ENCODE data around the gene KLK12. TPM values are rescaled to one million over a fixed set of nuclear protein-coding genes. Genes with fewer than 3 reads are reported as not detected.
A peak's percentile ranks its signal among the peaks of the same experiment; 100 is the strongest.

KLK12 gene
- total and polyA plus RNA-seq, 2 of the 13 experiments (the other 11 are each of a cell fraction or from before 2014, with no cell fraction given), result not detected

DNA sequence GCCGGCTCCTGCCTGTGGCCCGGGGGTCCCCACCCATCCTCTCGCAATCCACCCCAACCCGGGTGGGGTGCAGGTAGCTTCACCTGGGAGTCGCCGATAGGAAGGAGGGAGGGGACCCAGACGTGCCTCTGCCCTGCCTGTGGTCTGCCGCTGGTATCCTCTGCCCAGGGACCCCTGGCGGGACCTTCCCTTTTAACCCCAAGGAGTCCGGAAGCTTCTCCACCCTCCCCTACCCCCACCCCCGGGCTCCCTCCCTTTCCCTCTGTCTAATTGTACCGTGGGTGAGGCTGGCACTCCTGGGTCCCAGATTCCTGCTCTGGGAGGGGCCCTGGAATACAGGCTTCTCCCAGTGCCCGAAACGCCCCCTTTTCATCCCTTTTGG lies 15.3 kb downstream of the KLK12 start, which contains the start of gene KLK10 (continued):
- TF ChIP-seq, protein P1, sequence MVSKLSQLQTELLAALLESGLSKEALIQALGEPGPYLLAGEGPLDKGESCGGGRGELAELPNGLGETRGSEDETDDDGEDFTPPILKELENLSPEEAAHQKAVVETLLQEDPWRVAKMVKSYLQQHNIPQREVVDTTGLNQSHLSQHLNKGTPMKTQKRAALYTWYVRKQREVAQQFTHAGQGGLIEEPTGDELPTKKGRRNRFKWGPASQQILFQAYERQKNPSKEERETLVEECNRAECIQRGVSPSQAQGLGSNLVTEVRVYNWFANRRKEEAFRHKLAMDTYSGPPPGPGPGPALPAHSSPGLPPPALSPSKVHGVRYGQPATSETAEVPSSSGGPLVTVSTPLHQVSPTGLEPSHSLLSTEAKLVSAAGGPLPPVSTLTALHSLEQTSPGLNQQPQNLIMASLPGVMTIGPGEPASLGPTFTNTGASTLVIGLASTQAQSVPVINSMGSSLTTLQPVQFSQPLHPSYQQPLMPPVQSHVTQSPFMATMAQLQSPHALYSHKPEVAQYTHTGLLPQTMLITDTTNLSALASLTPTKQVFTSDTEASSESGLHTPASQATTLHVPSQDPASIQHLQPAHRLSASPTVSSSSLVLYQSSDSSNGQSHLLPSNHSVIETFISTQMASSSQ (IDR thresholded peaks at IDR 0.05; ENCODE audit: low read depth), result no peak
- TF ChIP-seq, protein P1 (CRISPR knock-in tag; IDR thresholded peaks at IDR 0.05; ENCODE audit: borderline replicate concordance), result no peak
- no peak for TF ChIP-seq NFIB (CRISPR knock-in tag; IDR thresholded peaks at IDR 0.05; ENCODE audit: borderline replicate concordance)

DNA sequence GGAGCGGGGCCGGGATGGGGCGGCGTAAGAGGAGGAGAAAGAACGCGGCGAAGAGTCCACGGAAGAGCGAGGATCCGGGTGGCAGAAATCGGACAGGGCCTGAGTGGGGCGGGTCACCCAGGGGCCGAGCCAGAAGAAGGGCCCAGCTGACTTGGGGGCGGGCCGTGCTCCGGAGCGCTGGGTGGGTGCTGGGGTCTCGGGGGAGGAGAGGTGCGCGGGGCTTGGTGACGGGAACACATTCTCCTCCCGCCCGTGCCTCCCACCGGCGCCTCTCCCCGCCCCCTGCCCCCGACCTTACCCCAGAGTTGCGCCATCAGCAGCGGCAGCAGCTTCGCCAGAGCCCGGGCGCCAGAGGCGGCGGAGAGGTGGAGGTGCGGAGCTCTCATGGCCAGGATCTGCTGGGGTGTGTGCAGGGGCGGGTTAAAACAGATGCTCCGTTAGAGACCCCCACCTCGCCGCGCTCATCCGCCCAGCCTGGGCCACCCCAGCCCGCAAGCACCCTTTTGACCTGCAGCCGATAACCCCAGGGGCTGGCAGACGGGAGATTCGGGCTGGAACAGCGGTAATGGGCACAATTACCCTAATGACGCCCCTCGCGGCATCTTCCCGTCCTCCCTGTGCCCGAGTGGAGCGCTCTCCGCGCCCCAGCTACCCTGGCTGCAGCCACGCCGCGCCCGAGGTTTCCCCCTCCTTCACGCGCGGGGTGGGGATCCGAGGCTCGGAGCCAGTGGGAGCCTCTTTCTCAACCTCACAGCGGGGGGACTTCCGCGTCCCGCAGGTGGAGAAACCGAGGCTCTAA lies 15.9 kb downstream of the KLK12 start:
- no peak for FAIRE-seq
- TF ChIP-seq ZBTB7A (CRISPR knock-in tag; IDR thresholded peaks at IDR 0.05), result no peak
- TF ChIP-seq, protein P2, sequence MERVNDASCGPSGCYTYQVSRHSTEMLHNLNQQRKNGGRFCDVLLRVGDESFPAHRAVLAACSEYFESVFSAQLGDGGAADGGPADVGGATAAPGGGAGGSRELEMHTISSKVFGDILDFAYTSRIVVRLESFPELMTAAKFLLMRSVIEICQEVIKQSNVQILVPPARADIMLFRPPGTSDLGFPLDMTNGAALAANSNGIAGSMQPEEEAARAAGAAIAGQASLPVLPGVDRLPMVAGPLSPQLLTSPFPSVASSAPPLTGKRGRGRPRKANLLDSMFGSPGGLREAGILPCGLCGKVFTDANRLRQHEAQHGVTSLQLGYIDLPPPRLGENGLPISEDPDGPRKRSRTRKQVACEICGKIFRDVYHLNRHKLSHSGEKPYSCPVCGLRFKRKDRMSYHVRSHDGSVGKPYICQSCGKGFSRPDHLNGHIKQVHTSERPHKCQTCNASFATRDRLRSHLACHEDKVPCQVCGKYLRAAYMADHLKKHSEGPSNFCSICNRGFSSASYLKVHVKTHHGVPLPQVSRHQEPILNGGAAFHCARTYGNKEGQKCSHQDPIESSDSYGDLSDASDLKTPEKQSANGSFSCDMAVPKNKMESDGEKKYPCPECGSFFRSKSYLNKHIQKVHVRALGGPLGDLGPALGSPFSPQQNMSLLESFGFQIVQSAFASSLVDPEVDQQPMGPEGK (CRISPR knock-in tag; IDR thresholded peaks at IDR 0.05), result peak; percentile 47; the same call in 1 of the 2 replicates
- TF ChIP-seq CC2D1A (CRISPR knock-in tag; IDR thresholded peaks at IDR 0.05), result no peak
- peak; percentile 28; the same call in 1 of the 2 replicates for TF ChIP-seq MAZ (IDR thresholded peaks at IDR 0.05; ENCODE audit: borderline replicate concordance, low read depth, low read length)
- TF ChIP-seq MAZ (CRISPR knock-in tag; IDR thresholded peaks at IDR 0.05; ENCODE audit: low read depth), result no peak
- peak; percentile 56 for TF ChIP-seq CEBPG (CRISPR knock-in tag; IDR thresholded peaks at IDR 0.05)
- no peak for TF ChIP-seq ZKSCAN5 (CRISPR knock-in tag; IDR thresholded peaks at IDR 0.05)
- peak; percentile 70; the same call in 1 of the 2 replicates for TF ChIP-seq CEBPB (IDR thresholded peaks at IDR 0.05; ENCODE audit: borderline replicate concordance, low read depth, low read length)
- no peak overlapping the region for H2AFZ ChIP-seq (ENCODE audit: low read length)
- no peaks in the 10 kb centered on the region for H3K36me3 ChIP-seq (replicated peaks in 1 of 2; ENCODE audit: control insufficient read depth in 1 of 2, insufficient read depth in 2 of 2, low read length in 2 of 2)
- in situ Hi-C loops (cut with HindIII; ENCODE audit: extremely low pct_ligation_motif_present, low pct_unique_long_range_greater_than_20kb) (loop anchor here (5.0 kb wide), 2 partner anchors 73 to 87 kb away; no protein-coding TSS in a partner anchor), intact Hi-C loops (cut with micrococcal nuclease; ENCODE audit: unreplicated experiment) (loop anchor here (10.0 kb wide), 1 partner anchor 84 kb away; no protein-coding TSS in a partner anchor)
- BruUV-seq (replicated peaks), result no TSS peak
- H4K20me1 ChIP-seq (ENCODE audit: insufficient read depth, low read length), result no peaks in the 10 kb centered on the region
- 0 out of 2 replicates have a peak, but pooled peaks cover 4% of the 10 kb centered on the region for H3K4me1 ChIP-seq (ENCODE audit: insufficient read depth, low read length)
- no peak overlapping the region for H3K9ac ChIP-seq (ENCODE audit: insufficient read depth, low read depth, low read length)
- WGBS (ENCODE audit: low lambda C conversion rate), result 5% methylated on average over 35 of the region's 68 CpGs
- H3K4me2 ChIP-seq (ENCODE audit: low read depth, low read length), result peak overlapping the region; percentile 39; the same call in 1 of the 2 replicates
- POLR2A ChIA-PET, result no interaction called here
- CTCF ChIA-PET (ENCODE audit: low intra/inter-chr PET ratio, low total read pairs), result no interaction called here
- no peak overlapping the region for H3K27ac ChIP-seq (ENCODE audit: extremely low read length, insufficient read depth, low read length)
- H3K4me3 ChIP-seq (replicated peaks in 1 of 3; ENCODE audit: insufficient read depth in 1 of 3, low read depth in 2 of 3, low read length in 3 of 3), result peak overlapping the region in 2 of 3 experiments; percentile 10 to 50; a peak in 2 of 6 replicates
- ATAC-seq, result peak; percentile 66
- peaks cover 5 to 41% of the 10 kb centered on the region in 2 experiments; a peak in 4 of 5 replicates for H3K27me3 ChIP-seq (ENCODE audit: control insufficient read depth in 1 of 2, insufficient read depth in 2 of 2, low read length in 2 of 2)
- H3K9me3 ChIP-seq (ENCODE audit: low read length), result no peaks in the 10 kb centered on the region
- H3K79me2 ChIP-seq (ENCODE audit: insufficient read depth, low read length), result no peaks in the 10 kb centered on the region
- no peak for DNase-seq (ENCODE audit: low spot score)

Data from HepG2 (cell line).